AG09309 (cell line): ENCODE results near the gene NFE2L3.

Experiments used
- DNase-seq: peaks from one replicate; pipeline ENCODE4 v3.0.0-alpha.2; 2010; ENCODE audit warnings: low read depth
- H3K4me3 ChIP-seq: 2 replicates; pipeline ENCODE4 v1.5.1; 2011; ENCODE audit warnings: mild to moderate bottlenecking, low read depth, low read length, moderate library complexity; ENCODE audit not compliant: control insufficient read depth
- CTCF ChIP-seq: IDR thresholded peaks from 2 replicates; pipeline ENCODE4 v1.5.1; 2011; ENCODE audit warnings: mild to moderate bottlenecking, low read depth, low read length, inconsistent platforms; ENCODE audit not compliant: insufficient read depth, control insufficient read depth; ENCODE audit errors: missing control alignments

The NFE2L3 gene

GRCh38 chr7:26187380-26188205, 35.6 kb downstream of the NFE2L3 start:
- no peak for TF ChIP-seq CTCF
- DNase-seq = no peak
- no peak overlapping the region for H3K4me3 ChIP-seq

GRCh38 chr7:26188206-26188956, 36.4 kb downstream of the NFE2L3 start:
- no peak overlapping the region for H3K4me3 ChIP-seq
- DNase-seq = no peak
- TF ChIP-seq CTCF = no peak

- DNase-seq = no peak
- TF ChIP-seq CTCF = no peak
- H3K4me3 ChIP-seq = no peak overlapping the region
Observed at GRCh38 chr7:26188957-26189541, 37.1 kb downstream of the NFE2L3 start.

- TF ChIP-seq CTCF = no peak
Observed at GRCh38 chr7:26189697-26190096, 37.7 kb downstream of the NFE2L3 start.

GRCh38 chr7:26190417-26190869, 38.4 kb downstream of the NFE2L3 start:
- TF ChIP-seq CTCF = no peak
- no peak overlapping the region for H3K4me3 ChIP-seq

More at GRCh38 chr7:26189697-26190096, 37.7 kb downstream of the NFE2L3 start:
- DNase-seq = no peak
- H3K4me3 ChIP-seq = no peak overlapping the region

GRCh38 chr7:26191233-26191973, 39.4 kb downstream of the NFE2L3 start:
- no peak overlapping the region for H3K4me3 ChIP-seq
- no peak for TF ChIP-seq CTCF
- no peak for DNase-seq

More at GRCh38 chr7:26190417-26190869, 38.4 kb downstream of the NFE2L3 start:
- DNase-seq = no peak
